Activated naive CD4-positive, alpha-beta T cell (primary cell): Measurements from ENCODE around the gene GIPR.
"Not testable (repeated sequence)": the region's sequence is repeated elsewhere in the genome, so short reads cannot be mapped to it uniquely, and the experiment has no call there.

ENCODE experiments used
- DNase-seq, 4 experiments: peaks; one replicate each; lab custom pipeline; 2025; lab: John Stamatoyannopoulos, UW

Gene GIPR

DNA sequence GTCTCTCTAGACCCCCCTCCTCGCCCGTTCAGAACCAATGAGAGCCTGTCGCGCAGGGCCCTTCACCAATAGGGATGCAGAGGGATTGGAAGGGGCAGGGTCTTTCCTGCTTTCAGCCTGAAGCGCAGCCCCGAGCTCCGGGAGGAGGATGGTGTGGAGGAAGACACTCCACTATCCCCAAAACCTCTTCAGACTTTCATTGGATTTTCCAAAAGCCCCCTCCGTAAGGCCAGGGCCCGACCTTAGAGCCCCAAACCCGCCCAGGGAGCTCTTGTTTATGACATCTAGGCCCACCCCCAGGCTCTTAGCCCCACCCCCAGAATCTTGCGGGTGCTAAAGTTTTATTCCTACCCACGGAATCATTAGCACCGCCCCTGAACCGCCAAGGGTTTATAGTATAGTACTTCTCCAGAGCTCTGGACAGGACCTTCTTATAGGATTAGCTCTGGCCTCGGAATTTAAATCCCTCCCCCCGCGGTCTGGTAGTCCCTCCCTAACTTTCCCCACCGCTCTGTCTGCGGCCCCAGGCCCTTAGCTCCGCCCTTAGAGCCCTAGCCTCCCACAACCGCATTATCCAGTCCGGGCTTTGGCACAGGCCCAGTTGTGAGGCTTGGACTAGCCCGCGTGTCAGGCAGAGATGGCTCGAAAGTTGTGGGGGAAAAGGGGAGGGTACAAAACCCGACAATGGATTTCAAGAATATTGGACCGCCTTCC lies 22.2 kb upstream of the GIPR start:
- peak; percentile 39 to 57 (median 48) for DNase-seq

DNA sequence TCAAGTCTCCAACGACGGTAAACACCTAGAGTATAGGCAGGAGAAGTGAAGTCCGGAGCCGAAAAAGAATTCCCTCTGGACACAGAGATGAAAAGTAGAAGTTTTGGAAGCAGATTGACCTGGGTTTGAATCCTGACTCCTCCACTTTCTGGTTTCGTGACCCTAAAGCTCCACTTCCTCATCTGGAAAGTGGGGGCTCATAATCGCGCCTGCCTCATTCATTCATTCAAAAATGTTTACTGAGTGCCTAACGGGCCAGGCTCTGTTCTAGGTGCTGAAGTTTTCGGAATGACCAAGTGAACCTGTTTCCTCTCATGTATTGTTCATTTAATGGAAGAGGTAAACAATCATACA lies 21.7 kb upstream of the GIPR start:
- no peak for DNase-seq

DNA sequence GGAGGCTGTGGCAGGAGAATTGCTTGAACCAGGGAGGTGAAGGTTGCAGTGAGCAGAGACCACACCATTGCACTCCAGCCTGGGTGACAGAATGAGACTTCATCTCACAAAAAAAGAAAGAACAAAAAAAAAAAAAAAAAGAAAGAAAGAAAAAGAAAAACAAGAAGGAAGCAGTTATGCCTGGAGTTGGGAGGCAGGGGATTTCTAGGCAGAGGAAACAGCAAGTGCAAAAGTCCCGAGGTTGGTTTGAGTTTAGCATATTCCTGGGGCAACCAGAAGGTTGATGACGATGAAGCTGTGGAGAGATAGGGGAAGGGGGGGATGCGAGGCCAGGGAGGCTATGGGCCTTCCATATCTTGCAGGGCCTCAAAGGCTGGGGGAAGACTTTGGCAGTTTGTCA lies 17.3 kb upstream of the GIPR start:
- DNase-seq = no peak

DNA sequence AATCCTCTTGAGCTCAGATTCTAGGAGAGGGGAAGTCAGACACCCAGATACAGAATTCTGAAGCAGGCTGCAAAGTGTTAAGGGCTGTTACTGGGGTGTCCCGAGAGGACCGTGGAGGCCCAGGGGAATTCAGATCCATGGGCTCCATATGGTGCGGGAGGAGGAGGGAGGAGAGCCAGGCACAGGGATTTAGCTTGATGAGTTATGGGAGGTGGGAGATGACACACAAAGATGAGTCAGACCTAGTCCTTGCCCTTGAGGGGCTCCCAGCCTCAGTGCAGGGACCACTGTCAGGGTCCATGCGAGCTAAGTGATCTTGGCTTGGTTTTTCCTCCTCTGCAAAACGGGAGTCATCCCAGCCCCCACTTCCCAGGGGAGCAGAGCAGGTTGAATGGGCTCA lies 14.4 kb upstream of the GIPR start:
- DNase-seq = no peak

DNA sequence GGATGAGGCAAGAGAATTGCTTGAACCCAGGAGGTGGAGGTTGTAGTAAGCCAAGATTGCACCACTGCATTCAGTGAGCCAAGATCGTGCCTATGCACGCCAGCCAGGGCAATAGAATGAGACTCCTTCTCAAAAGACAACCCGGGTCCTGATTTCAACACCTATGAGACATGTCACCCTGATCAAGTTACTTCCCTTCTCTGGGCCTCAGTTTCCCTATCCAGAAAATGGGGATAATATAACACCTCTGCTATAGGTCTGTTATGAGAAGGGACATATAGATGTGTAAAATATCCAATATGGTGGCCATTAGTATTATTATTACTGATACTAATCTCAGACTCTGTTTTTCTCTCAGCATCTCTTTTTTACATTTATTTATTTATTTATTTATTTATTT lies 12.9 kb upstream of the GIPR start:
- DNase-seq = no peak

DNA sequence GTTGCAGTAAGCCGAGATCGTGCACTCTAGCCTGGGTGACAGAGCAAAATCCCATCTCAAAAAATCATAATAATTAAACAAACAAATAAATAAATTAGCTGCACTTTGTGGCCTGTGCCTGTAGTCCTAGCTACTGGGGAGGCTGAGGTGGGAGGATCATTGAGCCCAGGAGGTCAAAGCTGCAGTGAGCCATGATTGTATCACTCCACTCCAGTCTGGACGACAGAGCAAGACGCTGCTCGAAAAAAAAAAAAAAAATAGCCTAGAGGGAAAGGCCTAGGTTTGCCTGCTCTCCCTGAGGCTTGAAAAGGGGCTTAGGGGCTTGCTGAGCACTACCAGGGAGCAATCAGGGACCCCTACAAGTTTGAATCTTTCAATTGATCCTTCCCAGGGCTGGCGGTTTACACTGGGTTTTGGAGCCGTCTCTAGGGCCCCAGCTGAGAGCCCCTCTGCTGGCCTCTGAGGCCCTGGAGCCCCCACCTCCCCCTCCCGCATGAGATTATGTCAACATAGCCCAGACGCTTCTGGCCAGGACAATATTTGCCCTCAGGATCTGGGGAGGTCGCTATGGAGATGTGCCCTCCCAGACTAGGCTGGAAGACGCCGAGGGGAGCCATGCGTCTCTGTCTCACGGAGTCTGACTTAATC lies 10.4 kb upstream of the GIPR start:
- no peak for DNase-seq

DNA sequence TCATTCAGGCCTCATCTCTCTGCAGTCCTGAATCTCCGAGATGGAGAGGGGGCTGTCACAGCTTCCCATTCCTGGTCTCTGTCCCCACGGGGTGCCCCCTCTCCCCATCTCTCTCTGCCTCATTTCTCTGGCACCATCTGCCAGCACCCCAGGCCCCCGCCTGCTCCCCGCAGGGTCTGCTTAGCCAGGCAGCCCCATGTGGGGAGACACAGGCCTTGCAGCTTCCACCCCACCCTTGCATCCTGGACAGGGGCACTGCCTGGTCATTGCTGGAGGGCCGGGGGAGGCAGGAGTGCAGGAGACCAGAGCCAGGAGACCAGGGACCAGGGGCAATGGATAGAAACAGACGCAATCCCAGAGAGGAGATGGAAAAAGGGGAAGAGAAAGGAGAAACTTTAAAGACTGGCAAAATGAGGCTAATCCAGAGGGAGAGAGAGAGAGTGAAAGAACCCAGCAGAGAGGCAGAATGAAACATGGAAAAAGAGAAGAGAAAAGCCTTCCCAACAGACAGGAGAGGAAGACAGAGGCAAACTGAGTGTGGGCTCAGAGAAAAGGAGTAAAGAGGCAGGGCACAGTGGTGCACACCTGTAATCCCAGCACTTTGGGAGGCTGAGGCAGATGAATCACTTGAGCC lies 8.8 kb upstream of the GIPR start:
- no peak for DNase-seq

DNA sequence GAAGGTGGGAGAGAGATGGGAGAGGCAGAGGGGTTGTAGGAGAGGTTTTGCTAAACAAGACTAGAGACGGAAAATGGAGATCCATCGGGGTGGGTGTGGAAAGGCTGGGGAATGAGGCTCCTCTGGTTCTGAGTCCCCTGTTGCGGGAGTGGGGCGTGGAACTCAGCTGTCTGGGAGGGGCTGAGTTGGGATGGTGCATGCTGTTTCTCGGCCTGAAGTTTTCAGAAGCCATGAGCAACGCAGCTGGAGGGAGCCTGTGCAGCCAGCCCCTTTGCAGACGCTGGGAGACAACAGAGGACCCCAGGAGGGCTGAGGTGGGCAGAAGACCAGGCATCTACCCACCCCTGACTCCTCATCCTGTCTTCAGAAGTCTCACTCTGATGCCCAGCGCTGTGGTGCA lies 7.4 kb upstream of the GIPR start:
- DNase-seq = no peak

DNA sequence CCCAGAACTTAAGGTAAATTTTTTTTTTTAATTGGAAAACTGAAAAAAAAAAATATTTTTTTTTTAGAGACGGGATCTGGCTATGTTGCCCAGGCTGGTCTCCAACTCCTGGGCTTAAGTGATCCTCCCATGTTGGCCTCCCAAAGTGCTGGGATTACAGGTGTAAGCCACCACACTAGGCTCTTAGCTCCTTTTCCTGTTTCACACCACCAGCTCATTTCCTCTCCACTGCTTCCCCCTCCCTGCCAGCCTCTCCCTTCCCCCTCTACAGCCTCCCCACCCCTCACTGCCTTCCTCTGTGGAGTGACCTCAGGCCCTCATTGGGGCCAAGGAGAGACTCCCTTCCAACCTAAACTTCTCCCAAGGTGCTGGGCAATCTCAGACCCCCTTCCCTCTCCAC lies 4.2 kb upstream of the GIPR start:
- DNase-seq = no peak

DNA sequence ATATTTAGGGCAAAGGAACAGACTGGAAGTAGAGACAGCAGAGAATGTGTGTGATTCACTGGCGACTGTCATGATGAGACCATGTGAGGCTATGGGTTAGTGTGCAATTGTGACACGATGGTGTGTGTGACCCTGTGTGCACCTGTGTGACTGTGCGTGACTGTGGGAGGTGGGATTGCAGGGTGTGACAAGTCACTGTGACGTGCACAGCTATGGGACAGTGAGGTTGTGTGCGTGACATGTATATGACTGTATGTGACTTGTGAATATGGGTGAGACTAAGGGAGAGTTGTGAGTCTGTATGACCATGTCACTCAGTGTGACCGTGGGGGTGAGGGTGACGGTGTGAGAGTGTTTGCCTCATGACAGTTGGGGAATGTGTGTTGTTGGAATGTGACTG lies 3.4 kb upstream of the GIPR start:
- no peak for DNase-seq

DNA sequence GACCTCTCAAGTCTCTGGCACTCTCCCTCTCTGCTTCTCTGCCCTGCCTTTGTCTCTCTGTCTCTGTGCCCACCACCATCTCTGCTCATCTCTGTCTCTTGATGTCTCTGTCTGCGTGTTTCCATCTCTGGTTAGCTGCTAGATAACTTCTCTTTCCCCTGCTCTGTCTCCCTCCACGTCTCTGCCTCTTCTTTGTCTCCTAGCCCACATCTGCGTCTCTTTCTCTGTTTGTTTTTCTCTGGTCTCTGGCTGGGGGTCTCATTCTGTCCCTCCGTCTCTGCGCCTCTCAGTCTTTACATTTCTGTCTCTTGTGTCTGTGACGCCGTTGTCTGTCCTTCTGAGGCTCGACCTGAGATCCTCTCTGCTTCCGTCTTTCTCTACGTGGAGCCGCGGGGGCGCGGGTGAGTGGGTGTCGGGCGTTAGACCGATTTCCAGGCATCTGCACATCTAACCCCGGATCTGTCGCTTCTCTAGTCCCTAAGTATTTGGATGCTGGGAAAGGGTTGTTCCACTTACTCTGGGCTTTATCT lies 386 bp downstream of the GIPR start:
- DNase-seq = peak in 2 of 4 experiments; percentile 2 to 20

DNA sequence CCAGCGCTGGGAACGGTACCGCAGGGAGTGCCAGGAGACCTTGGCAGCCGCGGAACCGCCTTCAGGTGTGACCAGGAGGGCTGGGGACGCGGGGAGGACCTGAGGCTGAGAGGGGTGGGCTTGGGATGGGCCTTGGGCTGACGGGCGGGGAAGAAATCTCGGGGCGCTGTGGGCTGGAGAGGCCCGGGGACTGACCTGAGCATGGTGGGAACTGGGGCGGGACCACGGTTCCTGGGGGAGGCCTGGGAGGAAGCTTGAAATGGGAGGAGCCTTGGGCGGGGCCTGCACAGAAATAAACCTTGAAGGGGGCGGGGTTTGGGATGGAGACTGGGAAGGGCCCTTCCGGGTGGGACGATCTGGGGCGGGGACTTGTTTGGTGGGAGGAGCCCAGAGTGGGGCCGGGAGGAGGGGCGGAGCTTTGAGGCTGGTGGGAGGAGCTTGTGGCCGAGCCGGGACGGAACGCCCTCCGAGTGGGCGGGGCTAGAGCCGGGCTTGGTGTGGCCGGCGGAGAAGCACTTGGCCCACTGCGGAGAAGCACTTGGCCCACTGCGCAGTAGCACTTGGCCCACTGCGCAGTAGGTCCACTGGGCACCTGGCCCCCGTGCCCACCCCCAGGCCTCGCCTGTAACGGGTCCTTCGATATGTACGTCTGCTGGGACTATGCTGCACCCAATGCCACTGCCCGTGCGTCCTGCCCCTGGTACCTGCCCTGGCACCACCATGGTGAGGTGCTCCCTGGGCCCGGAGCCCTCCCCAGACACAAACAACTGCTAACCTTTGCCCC lies 2.8 kb downstream of the GIPR start:
- peak in 3 of 4 experiments; percentile 6 to 32 (median 25) for DNase-seq

DNA sequence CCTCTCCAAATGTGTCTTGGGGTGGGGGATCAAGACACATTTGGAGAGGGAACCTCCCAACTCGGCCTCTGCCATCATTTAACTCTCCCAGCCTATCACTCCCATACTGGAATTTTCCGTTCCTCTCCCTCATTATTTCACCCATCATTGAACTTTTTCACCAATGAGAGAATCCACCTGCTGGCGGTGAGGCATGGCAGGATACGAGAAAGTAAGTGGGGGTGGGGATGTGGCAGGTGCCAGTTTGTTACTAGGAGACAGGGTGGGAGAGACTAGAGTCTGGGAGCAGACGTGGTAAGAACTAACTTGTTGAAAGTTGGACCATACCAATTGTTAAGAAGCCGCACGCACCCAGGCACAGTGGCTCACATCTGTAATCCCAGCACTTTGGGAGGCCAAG lies 6.9 kb downstream of the GIPR start:
- DNase-seq = no peak

DNA sequence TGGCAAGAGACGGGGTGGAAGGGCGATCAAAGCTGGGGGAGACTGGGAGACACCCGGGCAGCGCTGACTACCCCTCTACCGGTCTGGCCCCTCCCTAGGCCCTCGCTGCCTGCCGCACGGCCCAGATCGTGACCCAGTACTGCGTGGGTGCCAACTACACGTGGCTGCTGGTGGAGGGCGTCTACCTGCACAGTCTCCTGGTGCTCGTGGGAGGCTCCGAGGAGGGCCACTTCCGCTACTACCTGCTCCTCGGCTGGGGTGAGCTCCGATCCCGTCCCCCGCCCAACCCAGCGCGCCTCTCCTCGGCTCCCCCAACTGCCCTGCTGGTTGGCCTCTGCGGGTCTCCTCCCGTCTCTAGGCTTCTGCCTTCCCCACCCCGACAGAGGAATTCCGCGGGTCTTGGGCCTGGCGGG lies 8.8 kb downstream of the GIPR start:
- DNase-seq = peak in 3 of 4 experiments; percentile 27 to 37 (median 29)

DNA sequence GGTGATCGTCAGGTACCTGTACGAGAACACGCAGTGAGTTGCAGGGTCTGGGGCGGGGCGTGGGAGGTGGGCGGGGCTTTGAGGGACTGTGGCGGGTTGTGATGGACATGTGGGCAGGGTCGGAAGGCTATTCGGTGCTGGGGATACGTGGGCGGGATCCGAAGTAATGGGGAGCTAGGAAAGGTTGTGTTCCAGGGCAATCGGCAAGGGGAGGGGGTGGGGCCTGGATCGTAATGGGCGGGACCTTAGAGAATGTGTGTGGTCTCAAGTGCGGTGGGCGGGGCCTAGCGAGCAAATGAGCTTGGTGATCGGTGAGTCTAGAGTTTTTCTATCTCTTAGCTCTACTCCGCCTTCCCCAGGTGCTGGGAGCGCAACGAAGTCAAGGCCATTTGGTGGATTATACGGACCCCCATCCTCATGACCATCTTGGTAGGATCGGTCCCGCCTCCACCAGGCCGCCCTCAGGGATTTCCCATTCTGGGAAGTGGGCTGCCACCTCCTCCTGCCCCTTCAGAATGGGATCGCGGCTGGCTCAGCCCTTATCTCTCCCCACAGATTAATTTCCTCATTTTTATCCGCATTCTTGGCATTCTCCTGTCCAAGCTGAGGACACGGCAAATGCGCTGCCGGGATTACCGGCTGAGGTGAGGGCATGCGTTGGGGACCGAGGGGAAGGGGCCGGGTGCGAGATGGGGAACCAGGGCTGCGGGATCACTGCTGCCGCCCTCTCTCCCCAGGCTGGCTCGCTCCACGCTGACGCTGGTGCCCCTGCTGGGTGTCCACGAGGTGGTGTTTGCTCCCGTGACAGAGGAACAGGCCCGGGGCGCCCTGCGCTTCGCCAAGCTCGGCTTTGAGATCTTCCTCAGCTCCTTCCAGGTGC lies 9.6 kb downstream of the GIPR start:
- DNase-seq = peak; percentile 48 to 84 (median 66)

DNA sequence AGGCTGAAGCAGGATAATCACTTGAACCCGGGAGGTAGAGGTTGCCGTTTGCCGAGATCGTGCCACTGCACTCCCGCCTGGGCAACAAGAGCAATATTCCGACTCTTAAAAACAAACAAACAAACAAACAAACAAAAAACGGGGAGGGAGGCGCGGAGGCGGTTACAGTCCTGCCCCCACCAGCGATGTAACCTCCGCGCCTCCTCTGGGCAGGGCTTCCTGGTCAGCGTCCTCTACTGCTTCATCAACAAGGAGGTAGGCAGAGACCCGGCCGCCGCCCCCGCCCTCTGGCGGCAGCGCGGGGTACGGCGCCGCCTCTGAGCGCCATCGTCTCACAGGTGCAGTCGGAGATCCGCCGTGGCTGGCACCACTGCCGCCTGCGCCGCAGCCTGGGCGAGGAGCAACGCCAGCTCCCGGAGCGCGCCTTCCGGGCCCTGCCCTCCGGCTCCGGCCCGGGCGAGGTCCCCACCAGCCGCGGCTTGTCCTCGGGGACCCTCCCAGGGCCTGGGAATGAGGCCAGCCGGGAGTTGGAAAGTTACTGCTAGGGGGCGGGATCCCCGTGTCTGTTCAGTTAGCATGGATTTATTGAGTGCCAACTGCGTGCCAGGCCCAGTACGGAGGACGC lies 13.5 kb downstream of the GIPR start:
- DNase-seq = peak; percentile 56 to 82 (median 66)

DNA sequence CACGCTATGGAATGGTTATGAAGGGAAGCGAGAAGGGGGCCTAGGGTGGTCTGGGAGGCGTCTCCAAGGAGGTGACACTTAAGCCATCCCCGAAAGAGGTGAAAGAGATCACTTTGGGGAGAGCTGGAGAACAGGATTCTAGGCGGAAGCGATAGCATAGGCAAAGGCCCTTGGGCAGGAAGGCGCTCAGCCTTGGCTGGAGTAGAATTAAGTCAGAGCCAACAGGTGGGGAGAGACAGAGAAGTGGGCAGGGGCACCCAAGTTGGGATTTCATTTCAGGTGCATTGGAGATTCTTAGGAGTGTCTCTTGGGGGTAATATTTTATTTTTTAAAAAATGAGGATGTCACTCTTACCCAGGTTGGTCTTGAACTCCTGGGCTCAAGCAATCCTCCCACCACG lies 14.1 kb downstream of the GIPR start:
- DNase-seq = no peak

DNA sequence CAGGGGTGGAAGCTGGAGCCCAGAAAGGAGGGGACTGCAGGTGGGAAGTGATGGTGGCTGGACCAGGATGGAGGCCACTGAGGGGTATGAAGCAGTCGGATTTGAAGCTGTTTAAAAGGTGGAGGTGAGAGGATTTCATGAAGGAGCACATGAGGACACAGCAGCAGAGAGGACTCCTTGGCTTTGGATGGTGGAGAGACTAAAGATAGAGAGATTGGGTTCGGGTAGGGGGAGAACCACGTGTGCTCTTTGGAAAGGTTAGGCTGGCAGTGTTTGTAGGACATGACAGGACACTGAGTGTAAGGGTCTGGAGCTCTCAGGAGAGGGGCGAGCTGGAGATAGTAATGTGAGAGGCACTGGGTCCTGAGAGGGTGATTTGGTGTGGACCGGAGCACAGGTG lies 14.9 kb downstream of the GIPR start:
- no peak for DNase-seq

DNA sequence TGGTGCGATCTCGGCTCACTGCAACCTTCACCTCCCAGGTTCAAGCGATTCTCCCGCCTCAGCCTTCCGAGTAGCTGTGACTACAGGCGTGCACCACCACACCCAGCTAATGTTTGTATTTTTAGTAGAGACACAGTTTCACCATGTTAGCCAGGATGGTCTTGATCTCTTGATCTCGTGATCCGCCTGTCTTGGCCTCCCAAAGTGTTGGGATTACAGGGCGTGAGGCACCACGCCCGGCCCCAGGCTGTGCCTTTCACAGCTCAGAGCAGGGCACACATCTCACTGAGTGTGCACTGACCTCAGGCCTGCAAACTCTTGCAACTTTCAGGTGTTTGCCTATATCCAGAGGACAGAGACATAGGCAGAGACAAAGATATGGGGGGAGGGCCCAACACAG lies 17.0 kb downstream of the GIPR start:
- not testable (repeated sequence) for DNase-seq

DNA sequence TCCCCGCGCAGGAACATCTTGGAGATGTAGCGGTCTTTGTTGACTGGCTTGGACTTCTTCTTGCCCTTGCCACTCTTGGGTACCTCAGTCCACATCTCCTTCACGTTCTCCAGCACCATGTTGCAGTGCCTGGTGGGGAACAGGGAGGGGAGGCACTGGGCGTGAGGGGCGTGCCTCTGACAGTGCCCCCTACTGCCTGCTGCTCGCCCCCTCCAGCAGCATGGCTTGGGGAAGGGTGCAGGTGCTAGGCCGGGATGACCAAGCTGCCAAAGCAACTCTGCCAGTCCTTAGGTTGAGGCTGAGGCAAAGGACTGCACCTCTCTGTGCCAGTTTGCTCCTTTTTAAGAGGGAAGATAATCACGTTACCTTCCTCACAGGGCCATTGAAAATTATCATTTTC lies 19.6 kb downstream of the GIPR start:
- DNase-seq = no peak
